Neural crest cell (in vitro differentiated cells): Measurements from ENCODE around the gene LARP1. TPM values are rescaled to one million over a fixed set of nuclear protein-coding genes. Genes with fewer than 3 reads are reported as not detected.

Experiments used
- DNase-seq: peaks from one replicate; pipeline ENCODE4 v3.0.0; 2021; ENCODE audit warnings: low read depth, mixed read lengths, low spot score
- H3K27ac Mint-ChIP-seq: one replicate; pipeline ENCODE4 v1.8.0; 2021; ENCODE audit warnings: mild to moderate bottlenecking, mixed read lengths; ENCODE audit not compliant: unreplicated experiment
- H3K27me3 Mint-ChIP-seq: 2 replicates; pipeline ENCODE4 v1.8.0; 2021; ENCODE audit warnings: low read depth, mild to moderate bottlenecking, mixed read lengths
- H3K36me3 Mint-ChIP-seq: 2 replicates; pipeline ENCODE4 v1.8.0; 2021; ENCODE audit warnings: low read depth, mild to moderate bottlenecking, mixed read lengths
- H3K4me1 Mint-ChIP-seq: 2 replicates; pipeline ENCODE4 v1.8.0; 2021; ENCODE audit warnings: mixed read lengths
- H3K4me3 Mint-ChIP-seq: one replicate; pipeline ENCODE4 v1.8.0; 2021; ENCODE audit warnings: mild to moderate bottlenecking, mixed read lengths
- H3K9me3 Mint-ChIP-seq: 2 replicates; pipeline ENCODE4 v1.8.0; 2021; ENCODE audit warnings: mixed read lengths
- CTCF ChIP-seq: fragments of 200-600 bp; sonication (generic); conservative IDR thresholded peaks from 2 replicates; pipeline ENCODE4 v1.5.0; 2021; ENCODE audit warnings: antibody characterized with exemption, mild to moderate bottlenecking
- total RNA-seq: library from RNA; stranded (reverse); gene quantifications from 2 replicates; pipeline ENCODE4 v1.2.1, GENCODE V29; 2021

Gene LARP1
- total RNA-seq, 1 donor from 2014 or later, result 231 TPM

GRCh38 chr5:154858297-154858971 lies 103.3 kb downstream of the LARP1 start, which contains the start of gene CNOT8:
Gene CNOT8 (plus strand): TSS chr5:154858627. CDS start chr5:154863279, 4,652 bp downstream.
- DNase-seq, result peak; percentile 96
- peak within 1 kb of the TSS; percentile 100 for H3K4me3 Mint-ChIP-seq
- H3K27me3 Mint-ChIP-seq, result no peaks in the 10 kb centered on the region
- peaks cover 31% of the 10 kb centered on the region for H3K4me1 Mint-ChIP-seq
- no peak for TF ChIP-seq CTCF
- H3K36me3 Mint-ChIP-seq, result peaks cover 6% of the 10 kb centered on the region
- H3K9me3 Mint-ChIP-seq, result no peaks in the 10 kb centered on the region
- peak within 1 kb of the TSS; percentile 100 for H3K27ac Mint-ChIP-seq

DNA sequence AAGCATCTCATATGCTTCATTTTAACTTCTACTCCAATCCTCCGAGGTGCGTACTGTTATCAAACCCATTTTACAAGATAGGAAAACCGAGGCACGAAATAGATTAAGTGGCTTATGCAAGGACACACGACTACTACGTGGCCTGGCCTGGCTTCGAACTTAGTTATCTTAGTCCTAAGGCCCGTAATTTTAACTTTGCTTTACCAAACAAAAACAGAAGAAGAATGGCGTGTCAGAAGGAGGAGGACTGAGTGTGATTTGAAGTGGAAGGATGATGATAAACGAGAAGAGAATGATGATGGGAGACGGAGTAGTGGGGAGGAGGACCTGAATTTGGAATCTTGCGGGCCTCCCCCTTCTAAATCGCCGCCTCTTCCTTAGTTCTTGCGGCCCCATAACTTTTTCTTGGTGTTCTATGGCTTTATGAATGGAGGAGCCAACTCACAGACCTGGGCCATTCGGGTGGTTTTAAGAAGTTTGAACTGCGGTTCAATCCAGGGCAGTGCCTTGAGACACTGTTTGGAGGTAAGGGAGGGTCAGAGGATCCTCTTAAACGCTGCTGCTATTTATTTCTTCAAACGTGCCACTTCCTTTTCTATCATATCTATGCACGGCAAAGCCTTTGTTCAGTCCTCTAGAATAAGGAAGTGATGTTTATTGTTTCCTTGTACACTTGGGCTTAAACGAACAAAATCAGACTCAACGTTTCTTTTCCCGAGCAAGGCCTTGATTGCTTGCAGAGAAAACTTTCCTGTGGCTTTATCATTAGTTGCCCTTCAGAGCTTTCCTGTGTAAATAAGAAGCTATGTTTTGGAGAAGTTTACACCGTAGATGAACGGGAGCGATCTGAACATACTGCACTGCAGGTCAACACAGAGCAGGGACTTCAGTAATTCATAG lies 104.0 kb downstream of the LARP1 start:
- Mint-ChIP-seq H3K27ac (peak overlapping the region; percentile 100), H3K36me3 (peaks cover 7% of the 10 kb centered on the region), H3K4me1 (peaks cover 31% of the 10 kb centered on the region), H3K9me3 (no peaks in the 10 kb centered on the region), H3K27me3 (no peaks in the 10 kb centered on the region), H3K4me3 (peak overlapping the region; percentile 100)
- TF ChIP-seq CTCF, result no peak
- DNase-seq, result no peak

DNA sequence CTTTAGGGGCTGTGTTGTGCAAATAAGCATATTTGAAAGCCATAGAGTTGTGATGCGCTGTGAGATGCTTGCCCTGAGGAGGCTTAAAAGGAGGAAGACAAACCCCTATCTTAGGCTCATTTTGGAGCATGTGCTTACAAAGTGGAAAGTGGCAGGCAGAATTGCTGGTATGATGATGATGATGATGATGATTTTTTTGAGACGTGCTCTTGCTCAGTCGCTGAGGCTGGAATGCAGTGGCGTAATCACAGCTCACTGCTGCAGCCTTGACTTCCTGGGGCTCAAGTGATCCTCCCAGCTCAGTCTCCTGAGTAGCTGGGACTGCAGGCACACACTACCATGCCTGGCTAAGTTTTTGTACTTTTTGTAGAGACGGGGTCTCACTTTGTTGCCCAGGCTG lies 104.9 kb downstream of the LARP1 start:
- peaks cover 10% of the 10 kb centered on the region for H3K36me3 Mint-ChIP-seq
- peaks cover 31% of the 10 kb centered on the region for H3K4me1 Mint-ChIP-seq
- H3K4me3 Mint-ChIP-seq, result peak overlapping the region; percentile 100

GRCh38 chr5:154860765-154861164 lies 105.6 kb downstream of the LARP1 start:
- no peak for DNase-seq
- Mint-ChIP-seq H3K9me3 (no peaks in the 10 kb centered on the region), H3K36me3 (peaks cover 13% of the 10 kb centered on the region), H3K4me1 (peaks cover 31% of the 10 kb centered on the region), H3K4me3 (peak overlapping the region; percentile 100), H3K27me3 (no peaks in the 10 kb centered on the region), H3K27ac (no peak overlapping the region)
- no peak for TF ChIP-seq CTCF

More for the DNA sequence above, 104.9 kb downstream of the LARP1 start:
- no peaks in the 10 kb centered on the region for H3K9me3 Mint-ChIP-seq
- DNase-seq, result no peak
- H3K27ac Mint-ChIP-seq, result peak overlapping the region; percentile 85
- H3K27me3 Mint-ChIP-seq, result no peaks in the 10 kb centered on the region
- no peak for TF ChIP-seq CTCF

GRCh38 chr5:154861946-154862345 lies 106.8 kb downstream of the LARP1 start:
- Mint-ChIP-seq H3K27me3 (no peaks in the 10 kb centered on the region), H3K4me1 (peaks cover 28% of the 10 kb centered on the region), H3K27ac (peak overlapping the region; percentile 40), H3K36me3 (peaks cover 13% of the 10 kb centered on the region), H3K4me3 (peak overlapping the region; percentile 52), H3K9me3 (no peaks in the 10 kb centered on the region)
- no peak for TF ChIP-seq CTCF
- no peak for DNase-seq
